ENCODE results near the gene KANSL1L.

GRCh38 chr2:209984291-209984690 lies 186.9 kb downstream of the KANSL1L start:
- TF ChIP-seq CTCF (optimal IDR thresholded peaks at IDR 0.05 in 1 of 3, IDR thresholded peaks at IDR 0.05 in 1 of 3, conservative IDR thresholded peaks at IDR 0.05 in 1 of 3; ENCODE audit: extremely low read depth in 1 of 3, insufficient read depth in 2 of 3, low read length in 3 of 3) (no peak), EZH2 (IDR thresholded peaks at IDR 0.05; ENCODE audit: low read length) (no peak)

Data from keratinocyte (primary cell).